ENCODE data around the gene RDH13. TPM values are rescaled to one million over a fixed set of nuclear protein-coding genes. Genes with fewer than 3 reads are reported as not detected.
"Not testable (repeated sequence)": the region's sequence is repeated elsewhere in the genome, so short reads cannot be mapped to it uniquely, and the experiment has no call there.

Gene RDH13, protein sequence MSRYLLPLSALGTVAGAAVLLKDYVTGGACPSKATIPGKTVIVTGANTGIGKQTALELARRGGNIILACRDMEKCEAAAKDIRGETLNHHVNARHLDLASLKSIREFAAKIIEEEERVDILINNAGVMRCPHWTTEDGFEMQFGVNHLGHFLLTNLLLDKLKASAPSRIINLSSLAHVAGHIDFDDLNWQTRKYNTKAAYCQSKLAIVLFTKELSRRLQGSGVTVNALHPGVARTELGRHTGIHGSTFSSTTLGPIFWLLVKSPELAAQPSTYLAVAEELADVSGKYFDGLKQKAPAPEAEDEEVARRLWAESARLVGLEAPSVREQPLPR
- 13.5 TPM for total RNA-seq (ENCODE audit: unreplicated experiment)
- long read RNA-seq, transcript RDH13-223 (7 exons, 1,931 nt): major isoform, 9 of 10 reads
- long read RNA-seq, partial matches to known transcripts: 0 of 10 reads
- long read RNA-seq, other reads (novel, unspliced or antisense): 0 of 10 reads

DNA sequence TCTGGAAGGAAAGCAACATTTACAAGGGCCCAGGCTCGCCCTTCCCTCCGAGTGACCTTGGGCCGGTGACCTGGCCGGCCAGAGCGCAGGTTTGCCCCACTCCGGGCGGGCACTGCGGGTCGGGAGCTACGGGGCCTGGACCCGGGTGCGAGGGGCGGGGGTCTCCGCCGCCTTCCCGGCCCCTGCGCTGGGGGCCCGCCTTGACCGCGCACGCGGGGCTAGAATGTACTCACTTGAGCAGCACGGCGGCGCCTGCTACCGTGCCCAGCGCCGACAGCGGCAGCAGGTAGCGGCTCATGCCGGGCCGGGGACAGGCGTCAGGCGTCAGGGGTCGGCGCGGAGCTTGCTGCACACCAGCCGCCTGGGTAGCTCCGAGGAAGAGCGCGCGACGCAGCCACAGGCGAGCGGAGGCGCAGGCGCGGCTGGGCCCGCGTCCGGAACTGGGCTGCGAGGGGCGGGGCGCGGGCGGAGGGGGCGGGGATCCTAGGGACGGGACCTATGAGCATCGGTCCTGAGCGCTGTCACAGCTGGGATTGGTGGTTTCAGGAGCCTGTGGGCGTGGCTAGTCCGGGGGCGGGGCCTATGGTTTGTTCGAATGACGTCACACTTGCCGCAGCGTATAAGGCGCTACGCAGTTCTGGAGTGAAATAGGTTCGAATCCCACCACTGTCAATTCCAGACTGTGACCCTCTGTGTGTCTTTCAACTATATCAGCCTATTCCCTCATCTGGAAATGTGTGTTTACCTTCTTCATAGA, at the start of gene RDH13:
Gene RDH13, minus strand, starts transcription at position 414 of the 757 bp plus-strand sequence. Its CDS starts 116 bp downstream, at position 298.
- DNase-seq (ENCODE audit: low spot score): peak; percentile 96
- H3K27me3 Mint-ChIP-seq (ENCODE audit: unreplicated experiment): peaks cover 16% of the 10 kb centered on the region
- H3K4me3 Mint-ChIP-seq (ENCODE audit: unreplicated experiment): peak within 1 kb of the TSS; percentile 87
- peak within 1 kb of the TSS; percentile 36 for H3K27ac Mint-ChIP-seq (ENCODE audit: unreplicated experiment)
- H3K9me3 Mint-ChIP-seq (ENCODE audit: unreplicated experiment): no peaks in the 10 kb centered on the region
- no peaks in the 10 kb centered on the region for H3K36me3 Mint-ChIP-seq (ENCODE audit: low read depth, unreplicated experiment)
- H3K4me1 Mint-ChIP-seq (ENCODE audit: unreplicated experiment): no peaks in the 10 kb centered on the region
- TF ChIP-seq, protein P1, sequence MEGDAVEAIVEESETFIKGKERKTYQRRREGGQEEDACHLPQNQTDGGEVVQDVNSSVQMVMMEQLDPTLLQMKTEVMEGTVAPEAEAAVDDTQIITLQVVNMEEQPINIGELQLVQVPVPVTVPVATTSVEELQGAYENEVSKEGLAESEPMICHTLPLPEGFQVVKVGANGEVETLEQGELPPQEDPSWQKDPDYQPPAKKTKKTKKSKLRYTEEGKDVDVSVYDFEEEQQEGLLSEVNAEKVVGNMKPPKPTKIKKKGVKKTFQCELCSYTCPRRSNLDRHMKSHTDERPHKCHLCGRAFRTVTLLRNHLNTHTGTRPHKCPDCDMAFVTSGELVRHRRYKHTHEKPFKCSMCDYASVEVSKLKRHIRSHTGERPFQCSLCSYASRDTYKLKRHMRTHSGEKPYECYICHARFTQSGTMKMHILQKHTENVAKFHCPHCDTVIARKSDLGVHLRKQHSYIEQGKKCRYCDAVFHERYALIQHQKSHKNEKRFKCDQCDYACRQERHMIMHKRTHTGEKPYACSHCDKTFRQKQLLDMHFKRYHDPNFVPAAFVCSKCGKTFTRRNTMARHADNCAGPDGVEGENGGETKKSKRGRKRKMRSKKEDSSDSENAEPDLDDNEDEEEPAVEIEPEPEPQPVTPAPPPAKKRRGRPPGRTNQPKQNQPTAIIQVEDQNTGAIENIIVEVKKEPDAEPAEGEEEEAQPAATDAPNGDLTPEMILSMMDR (IDR thresholded peaks at IDR 0.05; ENCODE audit: unreplicated experiment): no peak

DNA sequence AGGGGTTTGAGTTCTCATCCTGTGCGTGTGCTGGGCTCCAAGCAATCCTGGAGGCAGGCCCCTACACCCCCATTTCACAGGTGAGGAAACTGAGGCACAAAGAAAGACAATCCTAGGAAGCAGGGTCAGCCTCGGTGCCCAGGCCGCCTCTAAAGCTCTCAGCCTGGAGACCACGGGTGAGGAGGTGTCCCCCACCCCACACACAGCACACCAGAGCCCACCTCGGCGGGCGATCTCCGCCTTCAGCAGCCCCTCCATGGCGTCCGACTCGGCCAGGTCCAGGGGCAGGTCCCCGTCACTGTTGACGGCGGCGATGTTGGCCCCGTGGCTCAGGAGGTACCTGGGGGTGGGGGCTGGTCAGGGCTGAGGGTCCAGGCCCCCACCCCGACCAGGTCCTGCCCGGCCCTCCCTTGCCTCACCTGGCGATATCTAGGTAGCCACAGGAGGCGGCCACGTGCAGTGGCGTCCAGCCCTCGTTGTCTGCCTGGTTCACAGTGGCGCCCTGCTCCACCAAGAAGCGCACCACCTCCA, 49.4 kb upstream of the RDH13 start:
- TF ChIP-seq, protein P1 (IDR thresholded peaks at IDR 0.05; ENCODE audit: unreplicated experiment): no peak
- Mint-ChIP-seq H3K9me3 (ENCODE audit: unreplicated experiment) (no peaks in the 10 kb centered on the region), H3K27me3 (ENCODE audit: unreplicated experiment) (peaks cover 27% of the 10 kb centered on the region), H3K27ac (ENCODE audit: unreplicated experiment) (peak overlapping the region; percentile 74), H3K4me1 (ENCODE audit: unreplicated experiment) (peaks cover 22% of the 10 kb centered on the region), H3K4me3 (ENCODE audit: unreplicated experiment) (no peak overlapping the region), H3K36me3 (ENCODE audit: low read depth, unreplicated experiment) (peaks cover 25% of the 10 kb centered on the region)
- DNase-seq (ENCODE audit: low spot score): no peak

DNA sequence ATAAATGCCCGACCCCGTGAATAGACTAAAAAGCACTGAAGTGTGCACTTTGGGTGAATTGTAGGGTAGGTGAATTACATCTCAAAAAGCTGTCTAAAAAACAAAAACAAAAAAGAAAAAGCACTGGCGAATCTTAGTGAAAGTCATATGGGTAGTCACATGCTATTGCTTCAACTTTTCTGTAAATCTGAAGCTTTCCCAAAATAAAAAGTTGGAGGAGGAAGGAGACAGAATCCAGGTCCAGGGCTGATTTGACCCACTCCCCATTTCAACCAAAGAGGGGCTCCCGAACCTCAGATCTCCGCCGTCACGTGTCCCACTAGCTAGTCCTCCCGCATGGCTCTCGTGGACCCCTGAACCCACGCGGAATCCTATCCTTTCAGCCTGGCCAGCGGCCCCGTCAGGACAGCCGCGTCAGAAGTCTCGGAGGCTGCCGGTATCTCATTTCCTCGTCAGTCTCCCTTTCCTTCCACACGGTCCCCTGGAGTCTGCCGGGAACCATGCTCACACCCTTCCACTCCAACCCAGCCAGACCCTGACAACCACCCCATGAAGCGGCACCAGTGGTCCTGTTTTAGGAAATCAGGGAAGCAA, 48.4 kb upstream of the RDH13 start:
- H3K27me3 Mint-ChIP-seq (ENCODE audit: unreplicated experiment): peaks cover 20% of the 10 kb centered on the region
- peak overlapping the region; percentile 56 for H3K4me3 Mint-ChIP-seq (ENCODE audit: unreplicated experiment)
- no peak for DNase-seq (ENCODE audit: low spot score)
- peaks cover 16% of the 10 kb centered on the region for H3K4me1 Mint-ChIP-seq (ENCODE audit: unreplicated experiment)
- H3K36me3 Mint-ChIP-seq (ENCODE audit: low read depth, unreplicated experiment): peaks cover 26% of the 10 kb centered on the region
- TF ChIP-seq, protein P1 (IDR thresholded peaks at IDR 0.05; ENCODE audit: unreplicated experiment): no peak
- H3K9me3 Mint-ChIP-seq (ENCODE audit: unreplicated experiment): no peaks in the 10 kb centered on the region
- peak overlapping the region; percentile 42 for H3K27ac Mint-ChIP-seq (ENCODE audit: unreplicated experiment)

DNA sequence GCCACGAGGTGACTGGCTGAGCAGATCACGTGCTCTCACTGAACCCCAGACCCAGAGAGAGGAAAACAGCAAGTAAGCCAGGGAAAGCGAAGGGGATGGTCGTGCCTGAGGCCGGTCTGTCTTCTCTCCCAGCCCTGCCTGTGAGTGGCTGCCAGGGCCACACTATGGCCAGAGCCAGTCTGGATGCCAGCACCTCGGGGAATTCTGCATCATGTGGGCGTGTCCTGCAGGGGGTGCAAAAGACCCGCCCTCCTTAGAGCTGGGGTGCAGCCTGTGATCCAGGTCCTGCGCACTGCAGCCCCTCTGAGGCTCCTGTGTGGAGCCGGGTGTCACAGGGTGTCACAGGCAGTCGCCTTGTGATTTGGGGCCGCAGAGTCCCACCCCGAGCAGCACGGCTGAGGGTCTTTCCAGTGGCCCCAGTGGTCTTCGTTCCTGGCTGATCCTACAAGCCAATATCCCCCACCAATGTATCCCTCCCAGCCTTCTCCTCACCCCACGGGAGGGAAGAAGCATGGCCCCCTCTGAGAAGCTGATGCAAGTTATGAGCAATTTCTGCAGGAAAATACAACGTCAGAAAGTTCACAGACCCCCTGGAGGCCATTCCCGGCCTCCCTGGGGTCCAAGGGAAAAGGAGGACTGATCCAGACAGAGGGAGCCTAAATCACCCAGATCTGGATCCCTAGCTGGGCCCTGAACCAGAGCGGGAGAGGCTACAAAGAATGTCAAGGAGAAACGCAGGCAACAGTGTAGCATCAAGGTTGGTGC, 46.8 kb upstream of the RDH13 start:
- Mint-ChIP-seq H3K4me3 (ENCODE audit: unreplicated experiment) (peak overlapping the region; percentile 79), H3K27me3 (ENCODE audit: unreplicated experiment) (peaks cover 11% of the 10 kb centered on the region), H3K4me1 (ENCODE audit: unreplicated experiment) (peaks cover 2% of the 10 kb centered on the region), H3K36me3 (ENCODE audit: low read depth, unreplicated experiment) (peaks cover 23% of the 10 kb centered on the region), H3K27ac (ENCODE audit: unreplicated experiment) (no peak overlapping the region), H3K9me3 (ENCODE audit: unreplicated experiment) (no peaks in the 10 kb centered on the region)
- no peak for DNase-seq (ENCODE audit: low spot score)
- TF ChIP-seq, protein P1 (IDR thresholded peaks at IDR 0.05; ENCODE audit: unreplicated experiment): no peak

DNA sequence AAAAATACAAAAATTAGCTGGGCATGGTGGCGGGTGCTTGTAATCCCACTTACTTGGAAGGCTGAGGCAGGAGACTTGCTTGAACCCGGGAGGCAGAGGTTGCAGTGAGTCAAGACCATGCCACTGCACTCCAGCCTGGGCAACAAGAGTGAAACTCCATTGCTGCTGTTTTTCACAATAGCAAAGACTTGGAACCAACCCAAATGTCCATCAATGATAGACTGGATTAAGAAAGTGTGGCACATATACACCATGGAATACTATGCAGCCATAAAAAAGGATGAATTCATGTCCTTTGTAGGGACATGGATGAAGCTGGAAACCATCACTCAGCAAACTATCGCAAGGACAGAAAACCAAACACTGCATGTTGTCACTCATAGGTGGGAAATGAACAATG, 44.3 kb upstream of the RDH13 start:
- H3K4me3 Mint-ChIP-seq (ENCODE audit: unreplicated experiment); H3K4me1 Mint-ChIP-seq (ENCODE audit: unreplicated experiment); H3K27ac Mint-ChIP-seq (ENCODE audit: unreplicated experiment); DNase-seq (ENCODE audit: low spot score); H3K9me3 Mint-ChIP-seq (ENCODE audit: unreplicated experiment): not testable (repeated sequence)
- H3K36me3 Mint-ChIP-seq (ENCODE audit: low read depth, unreplicated experiment): peaks cover 31% of the 10 kb centered on the region
- H3K27me3 Mint-ChIP-seq (ENCODE audit: unreplicated experiment): peaks cover 11% of the 10 kb centered on the region
